Spleen (tissue), 11 donors: ENCODE measurements around the gene MXD4. TPM values are rescaled to one million over a fixed set of nuclear protein-coding genes. Genes with fewer than 3 reads are reported as not detected.

Experiments
- DNase-seq: peaks from one replicate; pipeline ENCODE4 v3.0.0-alpha.2; 2020
- H3K27ac ChIP-seq, 8 donors: fragments of 200-600 bp; sonication (generic) in 7 of 8; 1 replicate in 4 of 8; 2 replicates in 4 of 8; pipeline versions ENCODE4 v1.5.0 to v1.8.0; 2016 to 2021; ENCODE audit warnings: inconsistent platforms in 4 of 8, mild to moderate bottlenecking in 4 of 8, moderate library complexity in 1 of 8
- H3K27me3 ChIP-seq, 7 donors: fragments of 200-600 bp; sonication (generic) in 6 of 7; replicated peaks in 1 of 7; 1 replicate in 4 of 7; 2 replicates in 3 of 7; pipeline versions ENCODE4 v1.5.0 to v1.8.0; 2016 to 2021; ENCODE audit warnings: inconsistent platforms in 3 of 7, mild to moderate bottlenecking in 1 of 7
- H3K36me3 ChIP-seq, 6 donors: fragments of 200-600 bp; sonication (generic) in 5 of 6; 1 replicate in 4 of 6; 2 replicates in 2 of 6; pipeline versions ENCODE4 v1.5.0 to v1.8.0; 2016 to 2021; ENCODE audit warnings: inconsistent platforms in 2 of 6
- H3K4me1 ChIP-seq, 6 donors: fragments of 200-600 bp; sonication (generic) in 5 of 6; 1 replicate in 3 of 6; 2 replicates in 3 of 6; pipeline versions ENCODE4 v1.5.0 to v1.8.0; 2016 to 2021; ENCODE audit warnings: inconsistent platforms in 3 of 6
- H3K4me3 ChIP-seq, 8 donors: fragments of 200-600 bp; sonication (generic) in 7 of 8; 1 replicate in 4 of 8; 2 replicates in 4 of 8; pipeline versions ENCODE4 v1.5.0 to v1.8.0; 2016 to 2021; ENCODE audit warnings: inconsistent platforms in 4 of 8, mild to moderate bottlenecking in 4 of 8, moderate library complexity in 2 of 8
- H3K9me3 ChIP-seq, 8 donors: fragments of 200-600 bp; sonication (generic) in 7 of 8; 1 replicate in 4 of 8; 2 replicates in 4 of 8; pipeline versions ENCODE4 v1.5.0 to v1.8.0; 2016 to 2021; ENCODE audit warnings: inconsistent platforms in 4 of 8
- POLR2A ChIP-seq, 3 donors: fragments of 450-650 bp; IDR thresholded peaks; one replicate each; pipeline ENCODE4 v1.5.1; 2017; ENCODE audit warnings: antibody characterized with exemption in 3 of 3, mild to moderate bottlenecking in 1 of 3
- POLR2AphosphoS5 ChIP-seq, 3 donors: sonication (generic); formaldehyde crosslinking; IDR thresholded peaks; one replicate each; pipeline ENCODE4 v1.5.1; 2017; ENCODE audit warnings: antibody characterized with exemption in 3 of 3
- WGBS, 5 donors: extraction: QIAGEN DNeasy Blood & Tissue Kit in 3 of 5; methylation state at CpG; one replicate each; pipeline versions ENCODE4 v1.1.5 to v1.1.7; 2013 to 2018; 5-methylcytosine and 5-hydroxymethylcytosine counted together
- intact Hi-C: fragments of 100-400 bp; cut with DNase I; formaldehyde crosslinking; loops from one replicate; pipeline ENCODE4 v1.15.0; 2023; ENCODE audit warnings: low total_unique reads
- polyA plus RNA-seq, 3 donors: library from polyadenylated mRNA; stranded (reverse); fragments of 200-250 nt; gene quantifications; one replicate each; pipeline ENCODE4 v1.2.1, GENCODE V29; 2013
- total RNA-seq, 7 donors: library from RNA; depleted of rRNA in 3 of 7; stranded (reverse); fragments of >200 nt in 3 of 7; fragmentation: NEBNext Ultra II Directional in 4 of 7; extraction: Animal tissue kit (Norgen Biotek cat#: 25700) in 4 of 7; gene quantifications; one replicate each; pipeline versions ENCODE4 v1.1.0 to v1.2.1, GENCODE V29; 2016 to 2021
- TF ChIP-seq, protein P1 (sequence below), 11 experiments: fragments of 200-600 bp in 7 of 11; fragments of 450-650 bp in 4 of 11; sonication (generic) in 4 of 11; IDR thresholded peaks in 8 of 11; conservative IDR thresholded peaks in 3 of 11; 1 replicate in 7 of 11; 2 replicates in 4 of 11; pipeline versions ENCODE4 v1.4.0 to v1.8.0; 2016 to 2021; ENCODE audit warnings: antibody characterized with exemption in 11 of 11, inconsistent platforms in 4 of 11, mild to moderate bottlenecking in 1 of 11
- donor health status: healthy with polysubstance abuse.
- donor health status: DM: no; HTN: no; CAD: no; lungs with moderate emphysema.
- donor health status: DM: no; HTN: no; CAD: no.
- donor health status: Bipolar disorder and iron deficiency.
- donor health status: healthy.
- donor health status: DM: no; HTN: no; CAD: no.
- donor health status: DM: yes; HTN: yes; CAD: no.

MXD4 gene
- total and polyA plus RNA-seq, 10 donors = 36.0 to 128 (median 106) TPM

DNA sequence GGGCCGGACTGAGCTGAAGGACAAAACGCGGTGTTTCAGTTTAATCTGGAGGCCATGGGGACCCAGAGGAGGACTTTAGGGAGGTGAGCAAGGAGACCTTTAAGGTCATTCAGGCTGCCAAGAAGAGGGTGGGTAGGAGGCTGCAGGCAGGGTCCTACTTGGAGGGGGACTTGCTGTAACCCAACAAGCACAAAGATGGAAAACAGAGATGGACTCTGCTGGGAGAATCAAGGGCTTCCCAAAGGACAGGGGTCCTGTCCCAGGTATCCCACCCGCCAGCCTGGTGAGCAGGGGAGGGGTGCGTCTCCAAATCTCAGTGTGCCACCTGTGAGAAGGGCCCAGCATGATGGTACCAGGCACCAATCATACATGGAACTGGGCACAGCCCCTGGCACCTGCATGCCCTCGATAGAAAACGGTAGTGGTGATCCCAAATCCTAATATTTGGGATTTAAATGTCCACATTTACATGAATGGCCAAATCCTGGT is 16.1 kb downstream of the MXD4 start:
- H3K9me3 ChIP-seq = no peaks in the 10 kb centered on the region
- DNase-seq = no peak
- WGBS, 5 donors = 78 to 96% (median 86%) methylated on average over 5 to 7 of the region's 7 CpGs
- TF ChIP-seq POLR2A (IDR thresholded peaks at IDR 0.05) = no peak
- TF ChIP-seq, protein P1, sequence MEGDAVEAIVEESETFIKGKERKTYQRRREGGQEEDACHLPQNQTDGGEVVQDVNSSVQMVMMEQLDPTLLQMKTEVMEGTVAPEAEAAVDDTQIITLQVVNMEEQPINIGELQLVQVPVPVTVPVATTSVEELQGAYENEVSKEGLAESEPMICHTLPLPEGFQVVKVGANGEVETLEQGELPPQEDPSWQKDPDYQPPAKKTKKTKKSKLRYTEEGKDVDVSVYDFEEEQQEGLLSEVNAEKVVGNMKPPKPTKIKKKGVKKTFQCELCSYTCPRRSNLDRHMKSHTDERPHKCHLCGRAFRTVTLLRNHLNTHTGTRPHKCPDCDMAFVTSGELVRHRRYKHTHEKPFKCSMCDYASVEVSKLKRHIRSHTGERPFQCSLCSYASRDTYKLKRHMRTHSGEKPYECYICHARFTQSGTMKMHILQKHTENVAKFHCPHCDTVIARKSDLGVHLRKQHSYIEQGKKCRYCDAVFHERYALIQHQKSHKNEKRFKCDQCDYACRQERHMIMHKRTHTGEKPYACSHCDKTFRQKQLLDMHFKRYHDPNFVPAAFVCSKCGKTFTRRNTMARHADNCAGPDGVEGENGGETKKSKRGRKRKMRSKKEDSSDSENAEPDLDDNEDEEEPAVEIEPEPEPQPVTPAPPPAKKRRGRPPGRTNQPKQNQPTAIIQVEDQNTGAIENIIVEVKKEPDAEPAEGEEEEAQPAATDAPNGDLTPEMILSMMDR (IDR thresholded peaks at IDR 0.05 in 8 of 11, conservative IDR thresholded peaks at IDR 0.05 in 3 of 11) = no peak
- no peak for TF ChIP-seq POLR2AphosphoS5 (IDR thresholded peaks at IDR 0.05)
- H3K4me3 ChIP-seq = no peak overlapping the region
- H3K27ac ChIP-seq = peak overlapping the region in 6 of 8 donors; percentile 38 to 90 (median 71)
- no peaks in the 10 kb centered on the region for H3K27me3 ChIP-seq
- H3K4me1 ChIP-seq = peaks cover 26 to 94% (median 74%) of the 10 kb centered on the region in 6 donors
- intact Hi-C loops = no loop called here
- peaks cover 0 to 52% (median 31%) of the 10 kb centered on the region in 6 donors for H3K36me3 ChIP-seq

DNA sequence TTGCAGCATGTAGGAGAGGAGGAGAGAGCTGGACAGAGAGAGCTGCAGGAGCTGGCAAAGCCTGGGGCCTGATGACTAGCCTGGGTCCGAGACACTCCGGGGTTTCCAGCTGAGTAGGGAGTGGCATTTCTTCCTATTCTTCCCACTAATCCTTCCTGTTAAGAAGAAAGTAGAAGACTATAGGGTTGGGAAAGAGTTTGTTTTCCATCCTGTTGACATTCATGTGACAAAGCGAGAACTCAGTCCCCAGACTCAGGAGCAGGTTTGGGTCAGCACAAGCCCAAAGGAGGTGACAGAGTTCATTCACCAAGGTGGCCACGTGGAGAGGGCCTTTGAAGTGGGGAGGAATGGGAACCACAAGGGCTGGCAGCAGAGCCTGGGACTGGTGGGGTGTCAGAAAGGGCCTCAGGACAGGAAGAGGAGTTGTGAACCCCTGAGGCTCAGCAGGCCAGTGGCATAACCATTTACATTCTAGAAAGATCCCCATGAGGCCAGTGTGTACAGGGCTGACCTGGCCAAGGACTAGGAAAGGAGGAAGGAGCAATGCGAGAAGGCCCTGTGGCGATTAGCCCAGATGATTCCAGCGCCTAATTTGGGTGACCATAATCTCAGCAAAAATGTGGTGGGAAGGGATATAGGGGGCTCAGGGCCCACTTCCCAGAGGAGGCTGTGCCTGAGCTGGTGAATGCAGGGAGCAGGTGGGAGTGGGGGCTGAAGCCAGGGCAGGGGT is 16.7 kb downstream of the MXD4 start:
- TF ChIP-seq, protein P1 (IDR thresholded peaks at IDR 0.05 in 8 of 11, conservative IDR thresholded peaks at IDR 0.05 in 3 of 11) = no peak
- TF ChIP-seq POLR2AphosphoS5 (IDR thresholded peaks at IDR 0.05) = peak in 1 of 3 donors; percentile 26
- peak overlapping the region in 7 of 8 donors; percentile 5 to 90 (median 66) for H3K27ac ChIP-seq
- no peaks in the 10 kb centered on the region for H3K9me3 ChIP-seq
- H3K27me3 ChIP-seq = no peaks in the 10 kb centered on the region
- peaks cover 0 to 45% (median 24%) of the 10 kb centered on the region in 6 donors for H3K36me3 ChIP-seq
- H3K4me3 ChIP-seq = no peak overlapping the region
- DNase-seq = no peak
- H3K4me1 ChIP-seq = peaks cover 33 to 94% (median 78%) of the 10 kb centered on the region in 6 donors
- WGBS, 5 donors = 58 to 72% (median 68%) methylated on average over 7 of the region's 7 CpGs
- intact Hi-C loops = no loop called here

DNA sequence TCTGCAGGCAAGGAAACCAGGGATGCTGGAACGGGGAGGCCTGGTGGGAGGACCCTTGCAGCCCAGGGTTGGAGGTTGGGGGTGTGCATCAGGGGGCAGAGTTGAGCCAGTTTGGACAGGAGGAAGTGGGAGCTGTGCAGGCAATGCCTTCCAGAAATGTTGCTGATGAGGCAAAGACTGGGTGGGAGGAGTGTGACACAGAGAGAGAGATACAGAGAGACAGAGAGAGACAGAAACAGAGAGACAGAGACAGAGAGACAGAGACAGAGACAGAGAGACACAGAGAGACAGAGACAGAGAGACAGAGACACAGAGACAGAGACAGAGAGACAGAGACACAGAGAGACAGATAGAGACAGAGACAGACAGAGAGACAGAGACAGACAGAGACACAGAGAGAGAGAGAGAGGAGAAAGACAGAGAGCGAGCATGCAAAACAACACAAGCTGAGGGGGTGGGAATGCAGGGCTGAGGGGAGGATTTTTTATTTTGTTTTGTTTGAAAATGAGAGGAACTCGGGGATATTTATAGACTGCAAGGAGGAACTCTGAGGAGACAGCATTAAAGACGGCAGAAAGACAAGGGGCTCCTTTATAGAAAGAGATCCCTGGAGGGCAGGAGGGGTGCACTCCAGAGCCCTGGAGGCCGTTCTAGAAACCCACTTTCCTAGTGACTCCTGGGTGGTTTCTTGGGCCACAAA is 18.1 kb downstream of the MXD4 start:
- no peaks in the 10 kb centered on the region for H3K27me3 ChIP-seq
- H3K27ac ChIP-seq = peak overlapping the region; percentile 35 to 90 (median 68)
- intact Hi-C loops = no loop called here
- 20 to 28% (median 22%) methylated on average over 5 of the region's 5 CpGs for WGBS, 5 donors
- TF ChIP-seq, protein P1 (IDR thresholded peaks at IDR 0.05 in 8 of 11, conservative IDR thresholded peaks at IDR 0.05 in 3 of 11) = peak in 7 of 11 experiments; percentile 28 to 47 (median 34)
- TF ChIP-seq POLR2A (IDR thresholded peaks at IDR 0.05) = no peak
- TF ChIP-seq POLR2AphosphoS5 (IDR thresholded peaks at IDR 0.05) = peak in 2 of 3 donors; percentile 64 to 66
- no peak overlapping the region for H3K4me3 ChIP-seq
- H3K9me3 ChIP-seq = no peaks in the 10 kb centered on the region
- H3K4me1 ChIP-seq = peaks cover 42 to 94% (median 80%) of the 10 kb centered on the region in 6 donors
- peak; percentile 81 for DNase-seq
- peaks cover 0 to 32% (median 11%) of the 10 kb centered on the region in 6 donors for H3K36me3 ChIP-seq
